ENCODE measurements around the gene FZD4.

Gene FZD4

DNA sequence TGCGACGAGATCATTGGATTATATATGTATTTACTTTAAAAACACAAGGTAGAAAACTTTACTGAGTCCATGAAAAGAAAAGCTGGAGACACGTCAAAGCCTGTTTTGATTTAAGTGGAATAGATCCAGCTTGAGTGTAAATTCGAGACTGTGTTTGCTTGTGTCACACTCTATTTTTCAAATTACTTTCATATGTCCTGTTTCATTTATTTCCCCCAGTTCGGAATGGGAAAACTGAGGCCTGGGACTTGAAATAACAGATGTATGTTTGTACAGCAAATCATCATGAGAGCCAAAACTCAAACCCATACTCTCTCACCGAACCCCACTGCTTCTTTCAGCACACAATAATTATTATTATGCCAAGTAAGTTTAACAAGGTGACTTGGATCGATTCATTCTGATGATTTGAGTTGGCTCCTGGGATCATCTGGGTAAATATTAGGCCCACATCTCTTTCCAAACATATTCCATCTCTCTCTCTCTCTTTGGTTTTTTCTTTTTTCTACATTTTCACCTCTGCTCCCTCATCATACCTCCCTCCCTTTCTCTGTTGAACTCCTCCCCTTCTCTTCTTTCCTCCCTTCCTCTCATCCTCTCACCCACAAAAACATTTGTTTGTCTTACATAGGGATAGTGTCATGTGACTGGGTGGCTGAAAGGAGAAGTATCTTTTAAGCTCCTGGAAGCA, 21.2 kb downstream of the FZD4 start:
- no peak for TF ChIP-seq TEAD4 (IDR thresholded peaks at IDR 0.05)
- no peak for TF ChIP-seq CREB1 (IDR thresholded peaks at IDR 0.05; ENCODE audit: low read depth)
- no peak for TF ChIP-seq YY1 (IDR thresholded peaks at IDR 0.05; ENCODE audit: low read depth)
- TF ChIP-seq FOXM1 (IDR thresholded peaks at IDR 0.05; ENCODE audit: borderline replicate concordance, low read depth): no peak
- no peak for TF ChIP-seq TAF1 (IDR thresholded peaks at IDR 0.05; ENCODE audit: low read depth)
- TF ChIP-seq TCF12 (IDR thresholded peaks at IDR 0.05; ENCODE audit: low read depth): no peak
- no peak for TF ChIP-seq RAD21 (IDR thresholded peaks at IDR 0.05; ENCODE audit: low read depth)
- TF ChIP-seq, protein P1, sequence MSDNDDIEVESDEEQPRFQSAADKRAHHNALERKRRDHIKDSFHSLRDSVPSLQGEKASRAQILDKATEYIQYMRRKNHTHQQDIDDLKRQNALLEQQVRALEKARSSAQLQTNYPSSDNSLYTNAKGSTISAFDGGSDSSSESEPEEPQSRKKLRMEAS (IDR thresholded peaks at IDR 0.05): no peak
- TF ChIP-seq, protein P2, sequence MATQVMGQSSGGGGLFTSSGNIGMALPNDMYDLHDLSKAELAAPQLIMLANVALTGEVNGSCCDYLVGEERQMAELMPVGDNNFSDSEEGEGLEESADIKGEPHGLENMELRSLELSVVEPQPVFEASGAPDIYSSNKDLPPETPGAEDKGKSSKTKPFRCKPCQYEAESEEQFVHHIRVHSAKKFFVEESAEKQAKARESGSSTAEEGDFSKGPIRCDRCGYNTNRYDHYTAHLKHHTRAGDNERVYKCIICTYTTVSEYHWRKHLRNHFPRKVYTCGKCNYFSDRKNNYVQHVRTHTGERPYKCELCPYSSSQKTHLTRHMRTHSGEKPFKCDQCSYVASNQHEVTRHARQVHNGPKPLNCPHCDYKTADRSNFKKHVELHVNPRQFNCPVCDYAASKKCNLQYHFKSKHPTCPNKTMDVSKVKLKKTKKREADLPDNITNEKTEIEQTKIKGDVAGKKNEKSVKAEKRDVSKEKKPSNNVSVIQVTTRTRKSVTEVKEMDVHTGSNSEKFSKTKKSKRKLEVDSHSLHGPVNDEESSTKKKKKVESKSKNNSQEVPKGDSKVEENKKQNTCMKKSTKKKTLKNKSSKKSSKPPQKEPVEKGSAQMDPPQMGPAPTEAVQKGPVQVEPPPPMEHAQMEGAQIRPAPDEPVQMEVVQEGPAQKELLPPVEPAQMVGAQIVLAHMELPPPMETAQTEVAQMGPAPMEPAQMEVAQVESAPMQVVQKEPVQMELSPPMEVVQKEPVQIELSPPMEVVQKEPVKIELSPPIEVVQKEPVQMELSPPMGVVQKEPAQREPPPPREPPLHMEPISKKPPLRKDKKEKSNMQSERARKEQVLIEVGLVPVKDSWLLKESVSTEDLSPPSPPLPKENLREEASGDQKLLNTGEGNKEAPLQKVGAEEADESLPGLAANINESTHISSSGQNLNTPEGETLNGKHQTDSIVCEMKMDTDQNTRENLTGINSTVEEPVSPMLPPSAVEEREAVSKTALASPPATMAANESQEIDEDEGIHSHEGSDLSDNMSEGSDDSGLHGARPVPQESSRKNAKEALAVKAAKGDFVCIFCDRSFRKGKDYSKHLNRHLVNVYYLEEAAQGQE (IDR thresholded peaks at IDR 0.05; ENCODE audit: low read depth): no peak
- TF ChIP-seq ZBTB7A (IDR thresholded peaks at IDR 0.05; ENCODE audit: low read depth): no peak
- no peak for TF ChIP-seq EP300 (IDR thresholded peaks at IDR 0.05; ENCODE audit: borderline replicate concordance)
- TF ChIP-seq CEBPB (IDR thresholded peaks at IDR 0.05): no peak
- no peak for TF ChIP-seq EGR1 (IDR thresholded peaks at IDR 0.05)
- TF ChIP-seq, protein P3, sequence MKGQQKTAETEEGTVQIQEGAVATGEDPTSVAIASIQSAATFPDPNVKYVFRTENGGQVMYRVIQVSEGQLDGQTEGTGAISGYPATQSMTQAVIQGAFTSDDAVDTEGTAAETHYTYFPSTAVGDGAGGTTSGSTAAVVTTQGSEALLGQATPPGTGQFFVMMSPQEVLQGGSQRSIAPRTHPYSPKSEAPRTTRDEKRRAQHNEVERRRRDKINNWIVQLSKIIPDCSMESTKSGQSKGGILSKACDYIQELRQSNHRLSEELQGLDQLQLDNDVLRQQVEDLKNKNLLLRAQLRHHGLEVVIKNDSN (IDR thresholded peaks at IDR 0.05): no peak
- TF ChIP-seq NFIC (IDR thresholded peaks at IDR 0.05): no peak

DNA sequence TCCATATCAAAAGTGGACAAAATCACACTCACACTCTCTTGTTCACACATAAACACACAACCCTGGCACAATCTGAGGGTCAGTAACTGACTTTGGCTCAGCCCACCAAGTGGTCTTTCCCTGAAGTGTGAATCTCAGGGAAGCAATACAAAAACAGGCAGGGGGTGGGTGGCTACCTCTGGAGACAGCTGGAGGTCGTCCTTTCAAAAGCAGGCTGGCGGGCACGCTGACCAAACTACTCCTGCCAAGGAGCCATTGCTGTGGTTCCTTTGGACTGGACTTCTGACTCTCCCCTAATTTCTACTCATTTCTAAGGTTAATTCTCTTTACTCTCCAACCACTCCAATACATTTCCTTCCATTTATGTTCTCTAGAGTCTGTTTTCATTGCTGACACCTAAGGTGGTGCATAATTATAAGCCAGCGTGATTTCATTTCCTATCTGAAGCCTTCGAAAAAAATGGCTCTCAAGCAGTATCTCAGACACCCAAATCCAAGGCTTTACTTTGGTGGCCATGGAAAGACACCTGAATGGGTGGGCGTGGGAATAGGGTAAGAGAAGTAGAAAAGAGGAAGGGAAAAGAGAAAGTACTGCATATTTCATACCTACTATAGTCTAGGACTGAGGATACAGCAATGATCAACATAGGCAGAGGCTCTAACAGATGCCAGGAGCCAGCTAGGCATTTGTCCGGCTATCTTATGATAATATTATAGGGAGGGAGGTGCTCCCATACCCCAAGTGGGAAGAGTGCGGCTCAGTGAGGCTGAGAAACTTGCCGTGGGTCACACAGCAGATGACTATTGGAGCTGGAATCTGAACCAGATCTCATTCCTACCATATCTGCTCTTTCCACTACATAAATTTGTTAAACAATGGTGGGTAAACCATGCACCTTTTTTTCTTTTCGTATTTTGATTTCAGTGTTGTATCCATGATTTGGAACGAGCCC, 22.0 kb downstream of the FZD4 start:
- TF ChIP-seq ZBTB7A (IDR thresholded peaks at IDR 0.05; ENCODE audit: low read depth): no peak
- no peak for TF ChIP-seq NFIC (IDR thresholded peaks at IDR 0.05)
- TF ChIP-seq TCF12 (IDR thresholded peaks at IDR 0.05; ENCODE audit: low read depth): no peak
- no peak for TF ChIP-seq EGR1 (IDR thresholded peaks at IDR 0.05)
- no peak for TF ChIP-seq CEBPB (IDR thresholded peaks at IDR 0.05)
- no peak for TF ChIP-seq YY1 (IDR thresholded peaks at IDR 0.05; ENCODE audit: low read depth)
- no peak for TF ChIP-seq TEAD4 (IDR thresholded peaks at IDR 0.05)
- TF ChIP-seq, protein P2 (IDR thresholded peaks at IDR 0.05; ENCODE audit: low read depth): no peak
- no peak for TF ChIP-seq EP300 (IDR thresholded peaks at IDR 0.05; ENCODE audit: borderline replicate concordance)
- TF ChIP-seq RAD21 (IDR thresholded peaks at IDR 0.05; ENCODE audit: low read depth): no peak
- TF ChIP-seq, protein P3 (IDR thresholded peaks at IDR 0.05): no peak
- TF ChIP-seq TAF1 (IDR thresholded peaks at IDR 0.05; ENCODE audit: low read depth): no peak
- TF ChIP-seq CREB1 (IDR thresholded peaks at IDR 0.05; ENCODE audit: low read depth): no peak
- no peak for TF ChIP-seq FOXM1 (IDR thresholded peaks at IDR 0.05; ENCODE audit: borderline replicate concordance, low read depth)
- TF ChIP-seq, protein P1 (IDR thresholded peaks at IDR 0.05): no peak

DNA sequence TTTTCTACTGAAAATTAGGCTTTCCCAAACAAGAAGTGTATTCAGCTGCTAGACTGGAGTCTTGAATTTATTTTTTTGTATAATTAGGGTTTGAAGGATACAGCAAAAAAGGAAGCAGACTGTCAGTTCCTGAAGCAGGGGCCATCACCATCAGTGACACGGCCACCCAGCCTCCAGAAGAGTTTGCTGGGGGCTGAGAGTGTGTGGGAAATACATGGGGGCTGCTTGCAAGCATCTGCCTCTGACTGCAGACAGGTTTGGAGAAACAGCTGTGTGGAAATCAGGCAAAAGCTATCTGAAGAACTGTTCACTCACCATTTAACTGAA, 23.0 kb downstream of the FZD4 start:
- no peak for TF ChIP-seq TCF12 (IDR thresholded peaks at IDR 0.05; ENCODE audit: low read depth)
- no peak for TF ChIP-seq NFIC (IDR thresholded peaks at IDR 0.05)
- TF ChIP-seq CEBPB (IDR thresholded peaks at IDR 0.05): no peak
- no peak for TF ChIP-seq CREB1 (IDR thresholded peaks at IDR 0.05; ENCODE audit: low read depth)
- no peak for TF ChIP-seq TEAD4 (IDR thresholded peaks at IDR 0.05)
- no peak for TF ChIP-seq ZBTB7A (IDR thresholded peaks at IDR 0.05; ENCODE audit: low read depth)
- TF ChIP-seq, protein P3 (IDR thresholded peaks at IDR 0.05): no peak
- TF ChIP-seq FOXM1 (IDR thresholded peaks at IDR 0.05; ENCODE audit: borderline replicate concordance, low read depth): no peak
- no peak for TF ChIP-seq EGR1 (IDR thresholded peaks at IDR 0.05)
- TF ChIP-seq YY1 (IDR thresholded peaks at IDR 0.05; ENCODE audit: low read depth): no peak
- no peak for TF ChIP-seq TAF1 (IDR thresholded peaks at IDR 0.05; ENCODE audit: low read depth)
- TF ChIP-seq, protein P2 (IDR thresholded peaks at IDR 0.05; ENCODE audit: low read depth): no peak
- no peak for TF ChIP-seq RAD21 (IDR thresholded peaks at IDR 0.05; ENCODE audit: low read depth)
- TF ChIP-seq, protein P1 (IDR thresholded peaks at IDR 0.05): no peak

All from Ishikawa (cell line).